Psoas muscle (tissue), 8 donors: ENCODE data around the gene MAP2K6. TPM values are rescaled to one million over a fixed set of nuclear protein-coding genes. Genes with fewer than 3 reads are reported as not detected.
"Not testable (repeated sequence)": the region's sequence is repeated elsewhere in the genome, so short reads cannot be mapped to it uniquely, and the experiment has no call there.

ENCODE experiments used
- ATAC-seq, 4 donors: fragments of 200-7000 bp; cut with Tn5 transposase; one replicate each; pipeline ENCODE4 v1.9.1; 2020; ENCODE audit warnings: moderate library complexity in 3 of 4, mild to moderate bottlenecking in 2 of 4
- DNase-seq, 2 donors: peaks; one replicate each; pipeline ENCODE4 v3.0.0-alpha.2; 2020
- H3K27ac ChIP-seq: fragments of 200-600 bp; one replicate; pipeline ENCODE4 v1.8.0; 2022
- H3K27me3 ChIP-seq, 3 donors: fragments of 200-600 bp in 1 of 3; one replicate each; pipeline versions ENCODE4 v1.6.1 to v1.8.0; 2013 to 2022; ENCODE audit warnings: low read length in 2 of 3, mild to moderate bottlenecking in 2 of 3, moderate library complexity in 1 of 3; ENCODE audit not compliant: insufficient read depth in 3 of 3
- H3K36me3 ChIP-seq, 2 donors: fragments of 200-600 bp in 1 of 2; one replicate each; pipeline versions ENCODE4 v1.6.1 to v1.8.0; 2013 to 2022; ENCODE audit warnings: low read depth in 1 of 2, mild to moderate bottlenecking in 1 of 2, moderate library complexity in 1 of 2; ENCODE audit not compliant: insufficient read depth in 1 of 2
- H3K4me1 ChIP-seq: fragments of 200-600 bp; one replicate; pipeline ENCODE4 v1.8.0; 2022
- H3K4me3 ChIP-seq: fragments of 200-600 bp; one replicate; pipeline ENCODE4 v1.8.0; 2022; ENCODE audit warnings: mild to moderate bottlenecking
- H3K9me3 ChIP-seq: fragments of 200-600 bp; one replicate; pipeline ENCODE4 v1.8.0; 2022
- WGBS, 3 donors: extraction: QIAGEN DNeasy Blood & Tissue Kit; methylation state at CpG; one replicate each; pipeline versions ENCODE4 v1.1.6 to v1.1.7; 2013; 5-methylcytosine and 5-hydroxymethylcytosine counted together
- intact Hi-C, 2 donors: fragments of 100-400 bp; cut with DNase I; formaldehyde crosslinking; loops; one replicate each; pipeline versions ENCODE4 v1.11.0 to v1.14.2; 2022
- polyA plus RNA-seq, 3 donors: library from polyadenylated mRNA; stranded (reverse); fragments of 200-250 nt; gene quantifications; one replicate each; pipeline ENCODE4 v1.2.3, GENCODE V29; 2013
- total RNA-seq, 4 donors: library from RNA; stranded (reverse); fragmentation: NEBNext Ultra II Directional in 2 of 4; extraction: Animal tissue kit (Norgen Biotek cat#: 25700) in 2 of 4; gene quantifications; one replicate each; pipeline versions ENCODE4 v1.2.1 to v1.2.4, GENCODE V29; 2021 to 2023
- TF ChIP-seq, protein P1 (sequence below): fragments of 200-600 bp; IDR thresholded peaks from one replicate; pipeline ENCODE4 v1.8.0; 2022; ENCODE audit warnings: antibody characterized with exemption
- donor health status: healthy with polysubstance abuse.
- donor health status: DM: no; HTN: no; CAD: no; lungs with moderate emphysema.
- donor health status: Bipolar disorder and iron deficiency.
- donor health status: healthy.
- donor health status: DM: yes; HTN: yes; CAD: no.
- donor health status: DM: no; HTN: no; CAD: no.
- donor health status: DM: no; HTN: no; CAD: no.
- donor health status: DM: yes; HTN: yes; CAD: no.

MAP2K6 gene
- total and polyA plus RNA-seq, 7 donors: 6.4 to 127 (median 50.0) TPM

GRCh38 chr17:69473841-69474831 is 59.6 kb downstream of the MAP2K6 start:
- no peaks in the 10 kb centered on the region for H3K27me3 ChIP-seq
- no peaks in the 10 kb centered on the region for H3K36me3 ChIP-seq
- DNase-seq: no peak
- H3K4me3 ChIP-seq: no peak overlapping the region
- peak; percentile 71 to 86 (median 80) for ATAC-seq
- H3K9me3 ChIP-seq: no peaks in the 10 kb centered on the region
- peak overlapping the region; percentile 48 for H3K27ac ChIP-seq
- intact Hi-C loops: no loop called here
- 29 to 44% (median 32%) methylated on average over 7 of the region's 7 CpGs for WGBS, 3 donors
- TF ChIP-seq, protein P1, sequence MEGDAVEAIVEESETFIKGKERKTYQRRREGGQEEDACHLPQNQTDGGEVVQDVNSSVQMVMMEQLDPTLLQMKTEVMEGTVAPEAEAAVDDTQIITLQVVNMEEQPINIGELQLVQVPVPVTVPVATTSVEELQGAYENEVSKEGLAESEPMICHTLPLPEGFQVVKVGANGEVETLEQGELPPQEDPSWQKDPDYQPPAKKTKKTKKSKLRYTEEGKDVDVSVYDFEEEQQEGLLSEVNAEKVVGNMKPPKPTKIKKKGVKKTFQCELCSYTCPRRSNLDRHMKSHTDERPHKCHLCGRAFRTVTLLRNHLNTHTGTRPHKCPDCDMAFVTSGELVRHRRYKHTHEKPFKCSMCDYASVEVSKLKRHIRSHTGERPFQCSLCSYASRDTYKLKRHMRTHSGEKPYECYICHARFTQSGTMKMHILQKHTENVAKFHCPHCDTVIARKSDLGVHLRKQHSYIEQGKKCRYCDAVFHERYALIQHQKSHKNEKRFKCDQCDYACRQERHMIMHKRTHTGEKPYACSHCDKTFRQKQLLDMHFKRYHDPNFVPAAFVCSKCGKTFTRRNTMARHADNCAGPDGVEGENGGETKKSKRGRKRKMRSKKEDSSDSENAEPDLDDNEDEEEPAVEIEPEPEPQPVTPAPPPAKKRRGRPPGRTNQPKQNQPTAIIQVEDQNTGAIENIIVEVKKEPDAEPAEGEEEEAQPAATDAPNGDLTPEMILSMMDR: no peak
- peaks cover 16% of the 10 kb centered on the region for H3K4me1 ChIP-seq

GRCh38 chr17:69477204-69477902 is 62.9 kb downstream of the MAP2K6 start:
- TF ChIP-seq, protein P1: no peak
- WGBS, 3 donors: 70 to 86% (median 79%) methylated on average over 6 of the region's 6 CpGs
- intact Hi-C loops: no loop called here

DNA sequence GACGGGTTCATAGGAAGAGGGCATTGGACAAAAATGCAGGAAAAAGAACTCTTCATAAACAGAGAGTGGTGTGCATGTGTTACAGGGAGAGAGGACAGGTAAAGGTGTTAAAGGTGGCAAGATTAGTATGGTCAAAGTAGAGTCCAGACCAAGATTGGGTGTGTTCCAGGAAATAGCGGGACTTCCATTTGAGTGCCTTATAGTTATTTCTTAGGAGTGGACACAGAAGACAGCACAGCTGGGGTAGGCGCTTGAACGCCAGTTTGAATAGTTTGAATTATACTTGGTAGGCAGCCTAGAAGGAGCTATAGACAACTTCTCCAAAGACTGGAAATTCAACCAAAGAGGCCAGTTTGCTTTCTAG is 63.4 kb downstream of the MAP2K6 start:
- WGBS, 3 donors: 97 to 98% (median 97%) methylated on average over 4 of the region's 4 CpGs

More at GRCh38 chr17:69477204-69477902, 62.9 kb downstream of the MAP2K6 start:
- H3K27ac ChIP-seq: no peak overlapping the region
- no peak overlapping the region for H3K4me3 ChIP-seq
- peaks cover 19% of the 10 kb centered on the region for H3K4me1 ChIP-seq
- no peaks in the 10 kb centered on the region for H3K9me3 ChIP-seq
- DNase-seq: no peak
- ATAC-seq: no peak
- H3K27me3 ChIP-seq: no peaks in the 10 kb centered on the region
- no peaks in the 10 kb centered on the region for H3K36me3 ChIP-seq

DNA sequence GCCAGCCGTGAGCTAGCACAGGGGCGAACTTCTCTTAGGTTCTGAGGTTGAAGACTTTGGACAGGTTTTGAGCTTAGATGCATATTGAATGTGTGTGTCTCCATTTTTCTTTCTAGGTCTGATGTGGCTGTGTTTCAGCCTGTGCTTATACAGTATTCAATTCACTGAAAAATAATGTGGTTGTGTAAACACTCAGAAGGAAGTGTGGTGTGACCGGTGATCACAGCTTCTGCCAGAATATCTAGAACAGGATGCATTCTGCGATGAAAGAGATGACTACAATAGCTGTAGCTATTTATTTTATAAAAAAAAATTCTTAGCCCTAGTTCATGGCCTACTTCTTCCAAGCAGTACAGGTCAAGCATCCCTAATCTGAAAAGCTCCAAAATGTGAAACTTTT is 64.4 kb downstream of the MAP2K6 start:
- 50 to 80% (median 71%) methylated on average over 4 of the region's 4 CpGs for WGBS, 3 donors
- TF ChIP-seq, protein P1: no peak
- intact Hi-C loops: loop anchor here in 1 of 2 donors (2.0 kb wide), 1 partner anchor 18 kb away; no protein-coding TSS in a partner anchor
- no peaks in the 10 kb centered on the region for H3K27me3 ChIP-seq
- peak overlapping the region; percentile 80 for H3K27ac ChIP-seq
- ATAC-seq (no peak), DNase-seq (no peak)
- H3K4me1 ChIP-seq: peaks cover 15% of the 10 kb centered on the region
- no peaks in the 10 kb centered on the region for H3K9me3 ChIP-seq
- no peak overlapping the region for H3K4me3 ChIP-seq
- H3K36me3 ChIP-seq: no peaks in the 10 kb centered on the region

More for the DNA sequence above, 63.4 kb downstream of the MAP2K6 start:
- H3K4me3 ChIP-seq: no peak overlapping the region
- H3K27ac ChIP-seq: no peak overlapping the region
- H3K36me3 ChIP-seq: no peaks in the 10 kb centered on the region
- TF ChIP-seq, protein P1: no peak
- H3K27me3 ChIP-seq: no peaks in the 10 kb centered on the region
- intact Hi-C loops: loop anchor here in 1 of 2 donors (2.0 kb wide), 1 partner anchor 17 kb away; no protein-coding TSS in a partner anchor
- DNase-seq (no peak), ATAC-seq (no peak)
- H3K9me3 ChIP-seq: no peaks in the 10 kb centered on the region
- peaks cover 19% of the 10 kb centered on the region for H3K4me1 ChIP-seq

- H3K27me3 ChIP-seq, H3K36me3 ChIP-seq, H3K9me3 ChIP-seq: not testable (repeated sequence)
- 40 to 57% (median 42%) methylated on average over 7 of the region's 7 CpGs for WGBS, 3 donors
- Histone ChIP-seq H3K27ac (peak overlapping the region; percentile 80), H3K4me3 (peak overlapping the region; percentile 59), H3K4me1 (peaks cover 14% of the 10 kb centered on the region)
- DNase-seq (peak in 1 of 2 donors; percentile 67), ATAC-seq (peak in 3 of 4 donors; percentile 14 to 50 (median 47))
- intact Hi-C loops: loop anchor here in 1 of 2 donors (2.0 kb wide), 1 partner anchor 19 kb away; no protein-coding TSS in a partner anchor
Observed at GRCh38 chr17:69479756-69480155, 65.3 kb downstream of the MAP2K6 start.
